Measurements from ENCODE around the gene FOXK2.

The FOXK2 gene

GRCh38 chr17:82599674-82600661 is 80.4 kb downstream of the FOXK2 start (continued):
- no peak for TF ChIP-seq CREB5 (CRISPR knock-in tag; IDR thresholded peaks at IDR 0.05; ENCODE audit: low read depth)
- no peak for TF ChIP-seq SNAI2 (CRISPR knock-in tag; IDR thresholded peaks at IDR 0.05)
- no peak for TF ChIP-seq PPARA (CRISPR knock-in tag; IDR thresholded peaks at IDR 0.05; ENCODE audit: borderline replicate concordance)
- no peak for TF ChIP-seq ISL1 (CRISPR knock-in tag; IDR thresholded peaks at IDR 0.05)
- no peak for TF ChIP-seq CSDC2 (CRISPR knock-in tag; IDR thresholded peaks at IDR 0.05)
- TF ChIP-seq ZNF565 (CRISPR knock-in tag; conservative IDR thresholded peaks at IDR 0.05; ENCODE audit: low read depth) = no peak
- no peak for TF ChIP-seq GLIS3 (CRISPR knock-in tag; IDR thresholded peaks at IDR 0.05)

GRCh38 chr17:82600731-82601446 is 81.4 kb downstream of the FOXK2 start:
- no peak for TF ChIP-seq ZC3H10 (CRISPR knock-in tag; IDR thresholded peaks at IDR 0.05)
- TF ChIP-seq ZFP3 (CRISPR knock-in tag; IDR thresholded peaks at IDR 0.05) = no peak
- TF ChIP-seq POU6F1 (CRISPR knock-in tag; IDR thresholded peaks at IDR 0.05; ENCODE audit: borderline replicate concordance, low read depth) = no peak
- no peak for TF ChIP-seq ZNF70 (CRISPR knock-in tag; IDR thresholded peaks at IDR 0.05)
- no peak for TF ChIP-seq PATZ1 (CRISPR knock-in tag; IDR thresholded peaks at IDR 0.05; ENCODE audit: borderline replicate concordance)
- no peak for TF ChIP-seq RARB (CRISPR knock-in tag; IDR thresholded peaks at IDR 0.05)
- TF ChIP-seq ZFP30 (CRISPR knock-in tag; IDR thresholded peaks at IDR 0.05) = no peak
- no peak for TF ChIP-seq ARNTL (CRISPR knock-in tag; IDR thresholded peaks at IDR 0.05; ENCODE audit: borderline replicate concordance, low read depth)
- no peak for TF ChIP-seq ESRRG (CRISPR knock-in tag; IDR thresholded peaks at IDR 0.05)
- no peak for TF ChIP-seq ISL1 (CRISPR knock-in tag; IDR thresholded peaks at IDR 0.05)
- TF ChIP-seq OSR1 (CRISPR knock-in tag; IDR thresholded peaks at IDR 0.05) = no peak
- no peak for TF ChIP-seq TSHZ2 (CRISPR knock-in tag; IDR thresholded peaks at IDR 0.05)
- no peak for TF ChIP-seq ZNF565 (CRISPR knock-in tag; conservative IDR thresholded peaks at IDR 0.05; ENCODE audit: low read depth)
- no peak for ATAC-seq

GRCh38 chr17:82601447-82602000 is 82.0 kb downstream of the FOXK2 start:
- no peak for TF ChIP-seq SNAI2 (CRISPR knock-in tag; IDR thresholded peaks at IDR 0.05)
- no peak for TF ChIP-seq PPARA (CRISPR knock-in tag; IDR thresholded peaks at IDR 0.05; ENCODE audit: borderline replicate concordance)
- TF ChIP-seq ZFP30 (CRISPR knock-in tag; IDR thresholded peaks at IDR 0.05) = no peak
- TF ChIP-seq CSRNP3 (CRISPR knock-in tag; IDR thresholded peaks at IDR 0.05) = no peak
- TF ChIP-seq TCF4 (CRISPR knock-in tag; IDR thresholded peaks at IDR 0.05; ENCODE audit: borderline replicate concordance) = no peak
- no peak for TF ChIP-seq ESRRG (CRISPR knock-in tag; IDR thresholded peaks at IDR 0.05)
- TF ChIP-seq ZFP3 (CRISPR knock-in tag; IDR thresholded peaks at IDR 0.05) = no peak
- TF ChIP-seq ISL1 (CRISPR knock-in tag; IDR thresholded peaks at IDR 0.05) = no peak
- TF ChIP-seq GLIS3 (CRISPR knock-in tag; IDR thresholded peaks at IDR 0.05) = no peak
- no peak for ATAC-seq

All from SK-N-SH treated with all-trans-retinoic acid at 6 μM for 48 hours (cell line).